ENCODE measurements around the gene ITM2B. TPM values are rescaled to one million over a fixed set of nuclear protein-coding genes. Genes with fewer than 3 reads are reported as not detected.

ITM2B gene
- total RNA-seq, 2 donors from 2014 or later: 233 to 254 TPM

DNA sequence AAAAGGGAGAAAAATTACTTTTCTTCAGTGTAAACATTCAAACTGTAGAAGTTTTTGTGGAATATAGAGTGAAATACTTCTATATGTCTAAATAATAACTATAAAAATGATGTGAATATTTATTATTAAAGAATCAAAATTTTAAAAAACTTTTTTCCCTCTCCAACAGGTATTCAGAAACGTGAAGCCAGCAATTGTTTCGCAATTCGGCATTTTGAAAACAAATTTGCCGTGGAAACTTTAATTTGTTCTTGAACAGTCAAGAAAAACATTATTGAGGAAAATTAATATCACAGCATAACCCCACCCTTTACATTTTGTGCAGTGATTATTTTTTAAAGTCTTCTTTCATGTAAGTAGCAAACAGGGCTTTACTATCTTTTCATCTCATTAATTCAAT lies 28.0 kb downstream of the ITM2B start:
- Histone ChIP-seq H3K4me3 (no peak overlapping the region), H3K4me1 (peaks cover 30% of the 10 kb centered on the region), H3K9me3 (no peaks in the 10 kb centered on the region), H3K27me3 (no peaks in the 10 kb centered on the region), H3K27ac (no peak overlapping the region), H3K36me3 (replicated peaks in 1 of 2; ENCODE audit: insufficient read depth in 1 of 2, low read depth in 2 of 2) (peaks cover 11 to 22% of the 10 kb centered on the region in 2 donors)
- ATAC-seq: no peak
- no peak for DNase-seq
- no peak for TF ChIP-seq POLR2A (IDR thresholded peaks at IDR 0.05)
- TF ChIP-seq, protein P1, sequence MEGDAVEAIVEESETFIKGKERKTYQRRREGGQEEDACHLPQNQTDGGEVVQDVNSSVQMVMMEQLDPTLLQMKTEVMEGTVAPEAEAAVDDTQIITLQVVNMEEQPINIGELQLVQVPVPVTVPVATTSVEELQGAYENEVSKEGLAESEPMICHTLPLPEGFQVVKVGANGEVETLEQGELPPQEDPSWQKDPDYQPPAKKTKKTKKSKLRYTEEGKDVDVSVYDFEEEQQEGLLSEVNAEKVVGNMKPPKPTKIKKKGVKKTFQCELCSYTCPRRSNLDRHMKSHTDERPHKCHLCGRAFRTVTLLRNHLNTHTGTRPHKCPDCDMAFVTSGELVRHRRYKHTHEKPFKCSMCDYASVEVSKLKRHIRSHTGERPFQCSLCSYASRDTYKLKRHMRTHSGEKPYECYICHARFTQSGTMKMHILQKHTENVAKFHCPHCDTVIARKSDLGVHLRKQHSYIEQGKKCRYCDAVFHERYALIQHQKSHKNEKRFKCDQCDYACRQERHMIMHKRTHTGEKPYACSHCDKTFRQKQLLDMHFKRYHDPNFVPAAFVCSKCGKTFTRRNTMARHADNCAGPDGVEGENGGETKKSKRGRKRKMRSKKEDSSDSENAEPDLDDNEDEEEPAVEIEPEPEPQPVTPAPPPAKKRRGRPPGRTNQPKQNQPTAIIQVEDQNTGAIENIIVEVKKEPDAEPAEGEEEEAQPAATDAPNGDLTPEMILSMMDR (IDR thresholded peaks at IDR 0.05): no peak
- WGBS, 2 donors: 73 to 77% methylated on average over 4 of the region's 4 CpGs
- intact Hi-C loops (cut with DNase I): no loop called here

DNA sequence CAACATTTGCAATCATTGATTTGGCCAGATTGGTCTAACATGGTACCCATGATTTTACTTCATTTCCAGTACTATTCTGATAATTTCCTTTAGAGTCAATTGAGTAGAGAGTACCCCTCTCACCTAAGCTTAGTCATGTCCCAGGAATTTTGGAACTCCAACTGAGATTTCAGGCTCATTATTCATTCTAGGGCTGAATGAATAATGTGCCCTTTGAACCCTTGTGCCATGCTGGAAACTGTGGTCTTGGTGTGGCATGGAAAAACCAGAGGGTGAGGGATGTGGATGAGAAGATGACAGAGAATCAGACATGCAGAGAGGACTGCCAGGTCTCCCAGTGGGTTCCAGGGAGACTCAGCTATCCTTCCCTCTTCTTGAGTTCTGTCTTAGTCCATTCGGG lies 30.2 kb downstream of the ITM2B start:
- peaks cover 11 to 22% of the 10 kb centered on the region in 2 donors for H3K36me3 ChIP-seq (replicated peaks in 1 of 2; ENCODE audit: insufficient read depth in 1 of 2, low read depth in 2 of 2)
- H3K27ac ChIP-seq: no peak overlapping the region
- intact Hi-C loops (cut with DNase I): no loop called here
- H3K9me3 ChIP-seq: no peaks in the 10 kb centered on the region
- no peaks in the 10 kb centered on the region for H3K27me3 ChIP-seq
- H3K4me3 ChIP-seq: no peak overlapping the region
- TF ChIP-seq, protein P1 (IDR thresholded peaks at IDR 0.05): no peak
- TF ChIP-seq POLR2A (IDR thresholded peaks at IDR 0.05): no peak
- H3K4me1 ChIP-seq: peaks cover 17% of the 10 kb centered on the region
- no peak for ATAC-seq
- no peak for DNase-seq
- 93 to 95% methylated on average over 1 of the region's 1 CpG for WGBS, 2 donors

DNA sequence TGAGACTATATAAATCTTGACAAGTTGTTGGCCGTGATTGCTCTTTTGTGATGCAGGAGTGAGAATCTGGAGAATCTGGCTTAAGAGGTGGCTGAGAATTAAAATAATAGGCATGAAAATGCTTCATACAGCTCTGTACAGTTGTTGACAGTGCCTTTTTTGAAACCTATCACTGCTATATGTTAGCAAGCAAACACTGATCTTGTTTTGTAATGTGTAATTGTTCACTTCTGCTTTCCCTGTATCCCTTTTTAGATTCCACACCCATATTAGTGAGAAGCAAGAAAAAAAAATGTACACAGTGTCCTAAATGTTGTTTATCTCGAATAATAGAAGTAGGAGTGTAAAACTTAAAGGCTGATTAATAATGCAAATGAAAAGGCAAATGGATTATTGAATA lies 31.1 kb downstream of the ITM2B start:
- ATAC-seq: no peak

DNA sequence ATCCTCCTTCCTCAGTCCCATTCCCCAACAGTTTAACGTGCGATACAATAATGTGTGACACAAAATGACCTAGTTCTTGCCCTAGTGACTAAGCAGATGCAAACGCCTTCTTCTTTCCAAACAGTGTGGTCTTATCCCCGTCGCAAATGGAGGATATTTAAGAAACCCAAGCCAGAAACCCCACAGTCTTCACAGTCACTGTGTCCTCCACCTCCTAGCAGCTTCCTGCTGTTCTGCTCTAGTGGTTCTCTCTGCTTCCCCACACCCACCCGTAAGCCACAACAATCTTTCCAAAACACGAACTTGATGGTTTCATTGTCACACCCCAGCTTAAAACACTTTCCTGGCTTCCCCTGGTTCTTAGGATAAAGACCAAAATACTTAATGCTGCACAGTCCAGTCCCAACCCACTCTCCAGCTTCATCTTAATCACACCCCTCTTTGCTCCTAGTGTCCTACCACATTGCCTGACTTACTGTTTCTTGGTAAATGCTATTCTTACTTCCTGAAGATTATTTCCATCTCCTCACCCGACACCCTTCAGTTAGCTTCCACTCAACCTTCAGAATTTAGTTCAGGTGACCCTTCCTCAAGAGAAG lies 32.3 kb downstream of the ITM2B start:
- TF ChIP-seq POLR2A (IDR thresholded peaks at IDR 0.05): no peak
- TF ChIP-seq, protein P1 (IDR thresholded peaks at IDR 0.05): no peak
- Histone ChIP-seq H3K9me3 (no peaks in the 10 kb centered on the region), H3K36me3 (replicated peaks in 1 of 2; ENCODE audit: insufficient read depth in 1 of 2, low read depth in 2 of 2) (peaks cover 8 to 18% of the 10 kb centered on the region in 2 donors), H3K27me3 (no peaks in the 10 kb centered on the region), H3K4me3 (no peak overlapping the region), H3K4me1 (peaks cover 7% of the 10 kb centered on the region), H3K27ac (no peak overlapping the region)
- DNase-seq: no peak
- 77 to 93% methylated on average over 8 of the region's 8 CpGs for WGBS, 2 donors
- ATAC-seq: no peak
- intact Hi-C loops (cut with DNase I): no loop called here

More for the DNA sequence above, 31.1 kb downstream of the ITM2B start:
- Histone ChIP-seq H3K4me3 (no peak overlapping the region), H3K9me3 (no peaks in the 10 kb centered on the region), H3K36me3 (replicated peaks in 1 of 2; ENCODE audit: insufficient read depth in 1 of 2, low read depth in 2 of 2) (peaks cover 11 to 22% of the 10 kb centered on the region in 2 donors), H3K4me1 (peaks cover 11% of the 10 kb centered on the region), H3K27ac (no peak overlapping the region), H3K27me3 (no peaks in the 10 kb centered on the region)
- no peak for TF ChIP-seq POLR2A (IDR thresholded peaks at IDR 0.05)
- TF ChIP-seq, protein P1 (IDR thresholded peaks at IDR 0.05): no peak
- 94 to 95% methylated on average over 2 of the region's 2 CpGs for WGBS, 2 donors
- intact Hi-C loops (cut with DNase I): no loop called here
- DNase-seq: no peak

DNA sequence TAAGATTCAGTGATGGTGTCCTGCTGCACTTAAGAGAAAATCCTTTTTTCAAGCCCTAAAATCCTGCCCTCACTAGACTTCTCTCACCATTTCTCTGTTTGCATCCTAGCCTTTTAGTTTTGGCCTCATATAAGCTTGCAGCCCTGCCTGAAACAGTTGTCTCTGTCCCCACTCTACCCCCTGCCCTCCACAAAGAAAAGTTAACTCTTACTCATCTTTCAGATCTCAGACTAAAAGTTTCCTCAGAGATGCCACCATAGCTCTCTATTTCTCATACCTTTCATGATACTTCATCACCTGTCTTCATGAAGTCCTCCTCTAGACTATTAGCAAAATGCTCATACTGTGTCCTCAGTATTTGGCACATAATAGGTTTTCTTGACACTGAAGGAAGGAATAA lies 33.1 kb downstream of the ITM2B start:
- Histone ChIP-seq H3K27me3 (no peaks in the 10 kb centered on the region), H3K4me1 (peaks cover 7% of the 10 kb centered on the region), H3K9me3 (no peaks in the 10 kb centered on the region), H3K27ac (no peak overlapping the region), H3K36me3 (replicated peaks in 1 of 2; ENCODE audit: insufficient read depth in 1 of 2, low read depth in 2 of 2) (peaks cover 8 to 13% of the 10 kb centered on the region in 2 donors), H3K4me3 (no peak overlapping the region)
- intact Hi-C loops (cut with DNase I): no loop called here
- ATAC-seq (no peak), DNase-seq (no peak)
- no peak for TF ChIP-seq POLR2A (IDR thresholded peaks at IDR 0.05)
- TF ChIP-seq, protein P1 (IDR thresholded peaks at IDR 0.05): no peak
